Fibroblast of lung (primary cell): Measurements from ENCODE around the gene PPP5C.
A peak's percentile ranks its signal among the peaks of the same experiment; 100 is the strongest.

ENCODE experiments used
- EZH2 ChIP-seq: IDR thresholded peaks from 2 replicates; pipeline ENCODE4 v1.5.1; 2012; ENCODE audit warnings: low read length, control low read depth, mild to moderate bottlenecking; ENCODE audit errors: missing control alignments
- TF ChIP-seq, protein P1 (sequence below), 2 donors: IDR thresholded peaks in 1 of 2; conservative IDR thresholded peaks in 1 of 2; 1 replicate in 1 of 2; 2 replicates in 1 of 2; pipeline ENCODE4 v1.5.1; 2011 to 2012; ENCODE audit warnings: low read length in 2 of 2, control low read depth in 1 of 2, inconsistent platforms in 1 of 2, low read depth in 1 of 2, mild to moderate bottlenecking in 1 of 2

- TF ChIP-seq, protein P1, sequence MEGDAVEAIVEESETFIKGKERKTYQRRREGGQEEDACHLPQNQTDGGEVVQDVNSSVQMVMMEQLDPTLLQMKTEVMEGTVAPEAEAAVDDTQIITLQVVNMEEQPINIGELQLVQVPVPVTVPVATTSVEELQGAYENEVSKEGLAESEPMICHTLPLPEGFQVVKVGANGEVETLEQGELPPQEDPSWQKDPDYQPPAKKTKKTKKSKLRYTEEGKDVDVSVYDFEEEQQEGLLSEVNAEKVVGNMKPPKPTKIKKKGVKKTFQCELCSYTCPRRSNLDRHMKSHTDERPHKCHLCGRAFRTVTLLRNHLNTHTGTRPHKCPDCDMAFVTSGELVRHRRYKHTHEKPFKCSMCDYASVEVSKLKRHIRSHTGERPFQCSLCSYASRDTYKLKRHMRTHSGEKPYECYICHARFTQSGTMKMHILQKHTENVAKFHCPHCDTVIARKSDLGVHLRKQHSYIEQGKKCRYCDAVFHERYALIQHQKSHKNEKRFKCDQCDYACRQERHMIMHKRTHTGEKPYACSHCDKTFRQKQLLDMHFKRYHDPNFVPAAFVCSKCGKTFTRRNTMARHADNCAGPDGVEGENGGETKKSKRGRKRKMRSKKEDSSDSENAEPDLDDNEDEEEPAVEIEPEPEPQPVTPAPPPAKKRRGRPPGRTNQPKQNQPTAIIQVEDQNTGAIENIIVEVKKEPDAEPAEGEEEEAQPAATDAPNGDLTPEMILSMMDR (conservative IDR thresholded peaks at IDR 0.05 in 1 of 2, IDR thresholded peaks at IDR 0.05 in 1 of 2; ENCODE audit: low read depth in 1 of 2, low read length in 2 of 2): peak; percentile 91 to 97
- TF ChIP-seq EZH2: no peak
Observed at GRCh38 chr19:46346821-46347571, at the start of gene PPP5C.
